ENCODE results near the gene PLEKHF1.

DNA sequence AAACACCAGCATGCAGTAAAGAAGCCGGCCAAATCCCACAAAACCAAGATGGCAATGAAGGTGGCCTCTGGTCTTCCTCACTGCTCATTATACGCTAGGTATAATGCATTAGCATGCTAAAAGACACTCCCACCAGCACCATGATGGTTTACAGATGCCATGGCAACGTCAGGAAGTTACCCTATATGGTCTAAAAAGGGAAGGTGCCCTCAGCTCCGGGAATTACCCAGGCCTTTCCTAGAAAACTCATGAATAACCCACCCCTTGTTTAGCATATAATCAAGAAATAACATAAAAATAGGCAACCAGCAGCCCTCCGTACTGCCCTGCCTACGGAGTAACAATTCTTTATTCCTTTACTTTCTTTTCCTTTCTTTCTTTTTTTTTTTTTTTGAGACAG, 21.1 kb upstream of the PLEKHF1 start:
- TF ChIP-seq, protein P1, sequence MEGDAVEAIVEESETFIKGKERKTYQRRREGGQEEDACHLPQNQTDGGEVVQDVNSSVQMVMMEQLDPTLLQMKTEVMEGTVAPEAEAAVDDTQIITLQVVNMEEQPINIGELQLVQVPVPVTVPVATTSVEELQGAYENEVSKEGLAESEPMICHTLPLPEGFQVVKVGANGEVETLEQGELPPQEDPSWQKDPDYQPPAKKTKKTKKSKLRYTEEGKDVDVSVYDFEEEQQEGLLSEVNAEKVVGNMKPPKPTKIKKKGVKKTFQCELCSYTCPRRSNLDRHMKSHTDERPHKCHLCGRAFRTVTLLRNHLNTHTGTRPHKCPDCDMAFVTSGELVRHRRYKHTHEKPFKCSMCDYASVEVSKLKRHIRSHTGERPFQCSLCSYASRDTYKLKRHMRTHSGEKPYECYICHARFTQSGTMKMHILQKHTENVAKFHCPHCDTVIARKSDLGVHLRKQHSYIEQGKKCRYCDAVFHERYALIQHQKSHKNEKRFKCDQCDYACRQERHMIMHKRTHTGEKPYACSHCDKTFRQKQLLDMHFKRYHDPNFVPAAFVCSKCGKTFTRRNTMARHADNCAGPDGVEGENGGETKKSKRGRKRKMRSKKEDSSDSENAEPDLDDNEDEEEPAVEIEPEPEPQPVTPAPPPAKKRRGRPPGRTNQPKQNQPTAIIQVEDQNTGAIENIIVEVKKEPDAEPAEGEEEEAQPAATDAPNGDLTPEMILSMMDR (IDR thresholded peaks at IDR 0.05) = no peak
- no peak for TF ChIP-seq POLR2A (IDR thresholded peaks at IDR 0.05)
